ENCODE results near the gene KCNAB2.

- TF ChIP-seq POLR2AphosphoS5 (IDR thresholded peaks at IDR 0.05; ENCODE audit: low read depth, low read length) (no peak), REST (IDR thresholded peaks at IDR 0.05; ENCODE audit: insufficient read depth in 1 of 2, low read depth in 2 of 2, low read length in 2 of 2) (no peak), TAF1 (IDR thresholded peaks at IDR 0.05; ENCODE audit: borderline replicate concordance, insufficient read depth, low read length) (no peak), FOXP2 (optimal IDR thresholded peaks at IDR 0.05; ENCODE audit: borderline replicate concordance, extremely low read depth, extremely low read length, insufficient read depth) (no peak), SIN3A (IDR thresholded peaks at IDR 0.05; ENCODE audit: borderline replicate concordance, insufficient read depth, low read length) (no peak)
Measured at GRCh38 chr1:6011946-6012258, 33.8 kb upstream of the KCNAB2 start.

Measured in PFSK-1 (cell line).